ENCODE data around the gene THNSL1.

DNA sequence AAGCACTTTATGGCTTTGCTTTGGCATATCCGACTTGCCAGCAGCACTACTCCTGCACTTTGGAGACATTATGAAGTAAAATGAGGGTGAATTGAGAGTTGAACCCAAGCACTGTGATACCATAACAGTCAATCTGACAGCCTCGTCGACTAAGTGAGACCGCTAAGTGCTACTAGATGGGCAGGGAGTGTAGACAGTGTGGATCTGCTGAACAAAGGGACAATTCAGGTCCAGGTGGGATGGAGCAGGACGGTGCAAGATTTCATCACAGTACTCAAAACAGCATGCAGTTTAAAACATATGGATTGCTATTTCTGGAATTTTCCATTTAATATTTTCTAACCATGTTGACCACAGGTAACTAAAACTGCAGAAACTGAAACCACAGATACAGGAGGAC is 43.2 kb upstream of the THNSL1 start:
- no peak for TF ChIP-seq POLR2A (IDR thresholded peaks at IDR 0.05)
- TF ChIP-seq, protein P1, sequence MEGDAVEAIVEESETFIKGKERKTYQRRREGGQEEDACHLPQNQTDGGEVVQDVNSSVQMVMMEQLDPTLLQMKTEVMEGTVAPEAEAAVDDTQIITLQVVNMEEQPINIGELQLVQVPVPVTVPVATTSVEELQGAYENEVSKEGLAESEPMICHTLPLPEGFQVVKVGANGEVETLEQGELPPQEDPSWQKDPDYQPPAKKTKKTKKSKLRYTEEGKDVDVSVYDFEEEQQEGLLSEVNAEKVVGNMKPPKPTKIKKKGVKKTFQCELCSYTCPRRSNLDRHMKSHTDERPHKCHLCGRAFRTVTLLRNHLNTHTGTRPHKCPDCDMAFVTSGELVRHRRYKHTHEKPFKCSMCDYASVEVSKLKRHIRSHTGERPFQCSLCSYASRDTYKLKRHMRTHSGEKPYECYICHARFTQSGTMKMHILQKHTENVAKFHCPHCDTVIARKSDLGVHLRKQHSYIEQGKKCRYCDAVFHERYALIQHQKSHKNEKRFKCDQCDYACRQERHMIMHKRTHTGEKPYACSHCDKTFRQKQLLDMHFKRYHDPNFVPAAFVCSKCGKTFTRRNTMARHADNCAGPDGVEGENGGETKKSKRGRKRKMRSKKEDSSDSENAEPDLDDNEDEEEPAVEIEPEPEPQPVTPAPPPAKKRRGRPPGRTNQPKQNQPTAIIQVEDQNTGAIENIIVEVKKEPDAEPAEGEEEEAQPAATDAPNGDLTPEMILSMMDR (IDR thresholded peaks at IDR 0.05) = no peak
